Measurements from ENCODE around the gene RSRP1.
"Not testable (repeated sequence)": the region's sequence is repeated elsewhere in the genome, so short reads cannot be mapped to it uniquely, and the experiment has no call there.

GRCh38 chr1:25287164-25287563 is 39.9 kb upstream of the RSRP1 start:
- not testable (repeated sequence) for TF ChIP-seq CTCF (IDR thresholded peaks at IDR 0.05; ENCODE audit: insufficient read depth, low read length, poor library complexity, severe bottlenecking); EZH2phosphoT487 (conservative IDR thresholded peaks at IDR 0.05; ENCODE audit: low read length)
